D721Med (cell line): Measurements from ENCODE around the gene OR5K2.

Source experiments
- DNase-seq: peaks from one replicate; pipeline ENCODE4 v3.0.0; 2011; ENCODE audit warnings: low spot score; ENCODE audit not compliant: insufficient read length
- FAIRE-seq: peaks from 2 replicates; lab custom pipeline; 2011; peaks lifted over from hg19 to GRCh38; lab: Jason Lieb, UNC
- TF ChIP-seq, protein P1 (sequence below): IDR thresholded peaks from 2 replicates; pipeline ENCODE4 v1.5.1; 2012; ENCODE audit warnings: mild to moderate bottlenecking, control low read depth; ENCODE audit not compliant: insufficient read depth; ENCODE audit errors: missing control alignments

Gene OR5K2

GRCh38 chr3:98497381-98497780 lies at the start of gene OR5K2:
OR5K2 (plus strand) TSS chr3:98497681; CDS start chr3:98497681, 0 bp downstream.
- no peak for DNase-seq
- no peak for FAIRE-seq
- TF ChIP-seq, protein P1, sequence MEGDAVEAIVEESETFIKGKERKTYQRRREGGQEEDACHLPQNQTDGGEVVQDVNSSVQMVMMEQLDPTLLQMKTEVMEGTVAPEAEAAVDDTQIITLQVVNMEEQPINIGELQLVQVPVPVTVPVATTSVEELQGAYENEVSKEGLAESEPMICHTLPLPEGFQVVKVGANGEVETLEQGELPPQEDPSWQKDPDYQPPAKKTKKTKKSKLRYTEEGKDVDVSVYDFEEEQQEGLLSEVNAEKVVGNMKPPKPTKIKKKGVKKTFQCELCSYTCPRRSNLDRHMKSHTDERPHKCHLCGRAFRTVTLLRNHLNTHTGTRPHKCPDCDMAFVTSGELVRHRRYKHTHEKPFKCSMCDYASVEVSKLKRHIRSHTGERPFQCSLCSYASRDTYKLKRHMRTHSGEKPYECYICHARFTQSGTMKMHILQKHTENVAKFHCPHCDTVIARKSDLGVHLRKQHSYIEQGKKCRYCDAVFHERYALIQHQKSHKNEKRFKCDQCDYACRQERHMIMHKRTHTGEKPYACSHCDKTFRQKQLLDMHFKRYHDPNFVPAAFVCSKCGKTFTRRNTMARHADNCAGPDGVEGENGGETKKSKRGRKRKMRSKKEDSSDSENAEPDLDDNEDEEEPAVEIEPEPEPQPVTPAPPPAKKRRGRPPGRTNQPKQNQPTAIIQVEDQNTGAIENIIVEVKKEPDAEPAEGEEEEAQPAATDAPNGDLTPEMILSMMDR, result no peak

GRCh38 chr3:98449606-98450193 lies 47.8 kb upstream of the OR5K2 start:
- no peak for DNase-seq
- FAIRE-seq, result no peak
- TF ChIP-seq, protein P1, result no peak

GRCh38 chr3:98450372-98450771 lies 47.1 kb upstream of the OR5K2 start:
- no peak for FAIRE-seq
- TF ChIP-seq, protein P1, result no peak
- no peak for DNase-seq

DNA sequence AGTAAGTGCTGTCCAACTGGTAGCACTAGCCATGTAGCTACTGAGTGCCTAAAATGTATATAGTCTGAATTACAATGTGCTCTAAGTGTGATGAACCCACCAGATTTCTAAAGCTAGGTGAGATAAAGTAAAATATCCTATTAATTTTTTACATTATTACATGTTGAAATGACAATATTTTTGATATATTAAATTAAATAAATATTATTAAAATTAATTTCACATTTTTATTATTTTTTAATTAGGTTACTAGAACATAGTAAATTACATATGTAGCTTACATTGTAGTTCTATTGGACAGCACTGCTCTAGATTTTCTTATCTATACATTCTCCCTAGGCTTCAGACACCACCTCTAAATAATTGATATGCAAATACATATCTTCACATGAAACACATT lies 43.7 kb upstream of the OR5K2 start:
- TF ChIP-seq, protein P1, result no peak
- FAIRE-seq (no peak), DNase-seq (no peak)

- TF ChIP-seq, protein P1, result no peak
- FAIRE-seq, result no peak
- DNase-seq, result no peak
Observed at GRCh38 chr3:98454929-98455328, 42.6 kb upstream of the OR5K2 start.

- TF ChIP-seq, protein P1, result no peak
- DNase-seq (no peak), FAIRE-seq (no peak)
Observed at GRCh38 chr3:98457543-98457942, 39.9 kb upstream of the OR5K2 start.

DNA sequence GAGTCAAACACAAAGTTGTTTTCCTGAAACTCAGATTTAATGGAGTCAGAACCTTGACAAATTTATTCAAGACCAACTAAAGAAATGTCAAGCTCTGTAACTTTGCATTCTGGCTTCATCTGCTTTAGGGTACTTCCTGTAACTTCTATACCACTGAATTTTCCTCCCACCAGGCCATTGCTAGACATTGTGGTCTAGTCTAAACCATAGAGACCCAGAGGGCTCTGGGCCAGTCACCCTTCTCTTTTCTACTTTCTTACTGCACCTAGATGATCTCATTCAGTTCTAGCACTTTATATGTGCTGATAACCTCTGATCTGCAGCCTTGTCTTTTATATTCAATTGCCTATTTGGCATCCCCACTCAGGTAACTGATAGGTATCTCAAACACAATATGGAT lies 37.3 kb upstream of the OR5K2 start:
- no peak for FAIRE-seq
- DNase-seq, result no peak
- TF ChIP-seq, protein P1, result no peak
